Upper lobe of left lung (tissue), 6 donors: ENCODE measurements around the gene DYDC2. TPM values are rescaled to one million over a fixed set of nuclear protein-coding genes. Genes with fewer than 3 reads are reported as not detected.

ENCODE experiments used
- ATAC-seq, 2 donors: fragments of 200-7000 bp; cut with Tn5 transposase; one replicate each; pipeline ENCODE4 v1.9.1; 2022; ENCODE audit warnings: mild to moderate bottlenecking in 2 of 2, moderate library complexity in 2 of 2; ENCODE audit not compliant: low FRiP score in 2 of 2
- DNase-seq, 2 donors: peaks; one replicate each; pipeline ENCODE4 v3.0.0-alpha.2; 2019 to 2020
- H3K27ac ChIP-seq, 4 donors: fragments of 200-600 bp; sonication (generic); one replicate each; pipeline ENCODE4 v1.5.1; 2016 to 2019
- H3K27me3 ChIP-seq, 4 donors: fragments of 200-600 bp; sonication (generic); one replicate each; pipeline ENCODE4 v1.5.1; 2017 to 2019
- H3K36me3 ChIP-seq, 4 donors: fragments of 200-600 bp; sonication (generic); one replicate each; pipeline ENCODE4 v1.5.1; 2016 to 2019
- H3K4me1 ChIP-seq, 4 donors: fragments of 200-600 bp; sonication (generic); one replicate each; pipeline ENCODE4 v1.5.1; 2018 to 2019
- H3K4me3 ChIP-seq, 4 donors: fragments of 200-600 bp; sonication (generic); one replicate each; pipeline ENCODE4 v1.5.1; 2017 to 2019; ENCODE audit warnings: mild to moderate bottlenecking in 2 of 4, moderate library complexity in 1 of 4
- H3K9me3 ChIP-seq, 4 donors: fragments of 200-600 bp; sonication (generic); one replicate each; pipeline ENCODE4 v1.5.1; 2018 to 2019
- CTCF ChIP-seq, 6 experiments: fragments of 450-650 bp in 4 of 6; fragments of 200-600 bp in 2 of 6; sonication (generic) in 2 of 6; IDR thresholded peaks; one replicate each; pipeline ENCODE4 v1.5.1; 2016 to 2019; ENCODE audit warnings: antibody characterized with exemption in 6 of 6
- EP300 ChIP-seq, 4 donors: sonication (generic); formaldehyde crosslinking; IDR thresholded peaks; one replicate each; pipeline ENCODE4 v1.5.1; 2017; ENCODE audit warnings: antibody characterized with exemption in 4 of 4, control low read depth in 2 of 4
- POLR2A ChIP-seq, 4 donors: fragments of 450-650 bp; IDR thresholded peaks; one replicate each; pipeline ENCODE4 v1.5.1; 2016 to 2017; ENCODE audit warnings: antibody characterized with exemption in 4 of 4, mild to moderate bottlenecking in 2 of 4
- POLR2AphosphoS5 ChIP-seq, 2 donors: sonication (generic); formaldehyde crosslinking; IDR thresholded peaks; one replicate each; pipeline ENCODE4 v1.5.1; 2017; ENCODE audit warnings: antibody characterized with exemption in 2 of 2
- WGBS, 2 donors: methylation state at CpG; one replicate each; pipeline ENCODE4 v1.1.5; 2017 to 2018; 5-methylcytosine and 5-hydroxymethylcytosine counted together
- total RNA-seq, 6 donors: library from RNA; depleted of rRNA in 4 of 6; stranded (reverse); fragments of >200 nt in 4 of 6; gene quantifications; one replicate each; pipeline versions ENCODE4 v1.1.0 to v1.2.1, GENCODE V29; 2016 to 2021
- donor health status: DM: no; HTN: no; CAD: no; lungs with moderate emphysema.
- donor health status: DM: no; HTN: yes; CAD: no; lungs with severe emphysema.

The DYDC2 gene
- total RNA-seq, 6 donors from 2014 or later = 1.9 to 13.7 (median 3.6) TPM; not detected in 2

DNA sequence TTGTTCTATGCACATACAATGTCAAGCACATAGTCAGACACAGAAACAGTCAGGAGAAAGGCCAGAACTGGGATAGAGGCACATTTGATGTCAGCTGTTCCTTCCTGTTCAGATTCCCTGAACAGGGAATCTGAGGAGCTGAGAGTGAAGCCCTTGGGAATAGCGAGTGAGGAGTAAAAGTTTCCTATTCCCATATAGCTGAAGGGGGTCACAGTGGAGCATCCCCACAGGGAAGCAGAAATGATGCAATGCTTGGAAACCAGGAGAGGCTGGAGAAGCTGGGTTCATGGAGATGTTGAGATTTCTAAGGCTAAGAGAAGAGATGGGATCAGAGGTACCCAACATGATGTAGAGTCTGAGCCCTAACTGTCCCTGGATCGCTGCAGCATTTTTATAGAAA, 40.4 kb downstream of the DYDC2 start:
- Histone ChIP-seq H3K36me3 (no peaks in the 10 kb centered on the region), H3K4me1 (peaks cover 0 to 3% (median 0%) of the 10 kb centered on the region in 4 donors), H3K9me3 (no peaks in the 10 kb centered on the region), H3K4me3 (no peak overlapping the region), H3K27ac (no peak overlapping the region), H3K27me3 (no peaks in the 10 kb centered on the region)
- no peak for DNase-seq
- ATAC-seq = no peak
- WGBS, 2 donors = 81 to 93% methylated on average over 2 of the region's 2 CpGs
- TF ChIP-seq CTCF (IDR thresholded peaks at IDR 0.05) = no peak
- no peak for TF ChIP-seq EP300 (IDR thresholded peaks at IDR 0.05)

DNA sequence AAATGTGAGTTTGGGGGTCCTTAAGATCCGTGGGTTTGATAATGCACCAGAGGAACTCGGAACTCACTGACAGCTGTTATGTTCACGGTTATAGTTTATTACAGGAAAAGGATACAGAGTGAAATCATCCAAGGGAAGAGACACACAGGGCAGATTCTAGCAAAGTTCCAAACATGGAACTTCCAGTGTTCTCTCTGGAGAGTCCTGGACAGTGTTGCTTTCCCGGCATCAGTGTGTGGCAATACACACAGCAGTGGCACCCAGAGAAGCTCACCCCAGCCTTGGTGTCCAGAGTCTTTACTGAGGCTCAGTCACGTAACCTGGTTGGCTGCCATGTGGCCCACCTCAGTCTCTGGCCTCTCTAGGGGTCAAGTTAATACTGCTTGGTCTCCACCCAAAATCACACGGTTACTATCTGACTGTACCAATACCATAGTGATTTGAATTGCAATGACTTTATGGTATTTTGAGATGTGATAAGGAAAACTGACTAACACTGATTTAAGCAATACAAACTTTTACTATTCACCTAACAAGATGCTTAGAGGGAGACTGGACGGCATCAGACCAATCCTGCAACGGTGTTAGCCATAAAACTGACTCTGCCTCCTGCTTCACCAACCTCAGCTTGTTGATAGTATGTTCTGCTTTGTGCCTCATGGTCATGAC, 43.7 kb downstream of the DYDC2 start:
- WGBS, 2 donors = 72% methylated on average over 8 of the region's 8 CpGs
- Histone ChIP-seq H3K4me3 (no peak overlapping the region), H3K27ac (no peak overlapping the region)

DNA sequence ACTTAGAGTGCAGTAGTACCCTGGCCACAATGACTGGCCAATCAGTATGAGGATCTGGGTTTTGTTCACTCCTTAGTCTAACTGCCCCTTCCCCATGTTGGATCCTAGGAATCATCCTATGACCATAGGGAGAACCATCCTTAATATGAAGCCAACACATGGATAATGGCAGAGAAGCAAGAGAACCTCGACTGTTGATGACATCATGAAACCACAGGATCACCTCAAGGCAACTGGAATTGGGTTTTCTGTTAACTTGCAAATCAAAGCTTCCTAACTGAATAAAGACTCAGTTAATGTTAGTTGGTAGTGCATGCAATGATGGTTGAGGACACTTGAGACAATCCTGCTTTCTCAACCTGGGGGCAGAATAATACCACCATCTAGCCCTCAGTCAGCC, 48.5 kb downstream of the DYDC2 start:
- TF ChIP-seq EP300 (IDR thresholded peaks at IDR 0.05) = no peak
- H3K4me3 ChIP-seq = no peak overlapping the region
- no peaks in the 10 kb centered on the region for H3K9me3 ChIP-seq
- no peaks in the 10 kb centered on the region for H3K36me3 ChIP-seq
- H3K4me1 ChIP-seq = peaks cover 10 to 23% (median 15%) of the 10 kb centered on the region in 4 donors
- 88% methylated on average over 1 of the region's 1 CpG for WGBS, 2 donors
- no peak for DNase-seq
- no peaks in the 10 kb centered on the region for H3K27me3 ChIP-seq
- ATAC-seq = no peak
- H3K27ac ChIP-seq = no peak overlapping the region

More for the DNA sequence above, 43.7 kb downstream of the DYDC2 start:
- no peak for ATAC-seq
- no peaks in the 10 kb centered on the region for H3K4me1 ChIP-seq
- TF ChIP-seq POLR2AphosphoS5 (IDR thresholded peaks at IDR 0.05) = no peak
- TF ChIP-seq POLR2A (IDR thresholded peaks at IDR 0.05) = no peak
- no peak for TF ChIP-seq EP300 (IDR thresholded peaks at IDR 0.05)
- no peak for DNase-seq
- H3K36me3 ChIP-seq = no peaks in the 10 kb centered on the region
- no peaks in the 10 kb centered on the region for H3K9me3 ChIP-seq
- no peaks in the 10 kb centered on the region for H3K27me3 ChIP-seq

- TF ChIP-seq EP300 (IDR thresholded peaks at IDR 0.05) = no peak
- no peak for TF ChIP-seq POLR2AphosphoS5 (IDR thresholded peaks at IDR 0.05)
- no peak for TF ChIP-seq CTCF (IDR thresholded peaks at IDR 0.05)
- no peak for TF ChIP-seq POLR2A (IDR thresholded peaks at IDR 0.05)
- Histone ChIP-seq H3K27me3 (no peaks in the 10 kb centered on the region), H3K27ac (no peak overlapping the region), H3K9me3 (no peaks in the 10 kb centered on the region), H3K4me1 (peaks cover 10 to 23% (median 15%) of the 10 kb centered on the region in 4 donors), H3K36me3 (no peaks in the 10 kb centered on the region), H3K4me3 (no peak overlapping the region)
- DNase-seq = no peak
- ATAC-seq = no peak
- WGBS, 2 donors = 84 to 92% methylated on average over 4 of the region's 4 CpGs
Observed at GRCh38 chr10:80405626-80406025, 49.0 kb downstream of the DYDC2 start.

DNA sequence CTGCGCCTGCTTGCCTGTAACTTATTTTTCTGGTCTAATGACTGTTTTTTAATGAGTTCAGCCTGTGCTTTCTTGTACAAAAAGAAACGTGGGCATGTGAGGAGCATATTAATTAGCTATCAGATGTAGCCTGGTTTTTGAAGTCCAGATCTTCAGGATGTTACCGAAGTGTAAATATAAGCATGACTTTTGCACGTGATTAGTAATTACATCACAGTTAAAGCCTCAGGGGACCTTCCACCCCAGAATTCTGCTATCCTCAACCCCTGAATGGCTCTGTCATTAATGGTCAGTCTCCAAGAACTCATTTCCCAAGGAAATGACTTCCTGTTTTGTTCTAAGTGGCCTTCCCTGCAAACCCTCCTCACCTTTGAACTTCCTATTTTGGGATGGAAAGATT, 49.6 kb downstream of the DYDC2 start:
- no peaks in the 10 kb centered on the region for H3K9me3 ChIP-seq
- ATAC-seq = no peak
- H3K27ac ChIP-seq = no peak overlapping the region
- no peak for DNase-seq
- TF ChIP-seq CTCF (IDR thresholded peaks at IDR 0.05) = no peak
- no peak for TF ChIP-seq EP300 (IDR thresholded peaks at IDR 0.05)
- no peak for TF ChIP-seq POLR2AphosphoS5 (IDR thresholded peaks at IDR 0.05)
- TF ChIP-seq POLR2A (IDR thresholded peaks at IDR 0.05) = no peak
- no peaks in the 10 kb centered on the region for H3K36me3 ChIP-seq
- WGBS, 2 donors = 69 to 71% methylated on average over 4 of the region's 4 CpGs
- H3K27me3 ChIP-seq = no peaks in the 10 kb centered on the region
- H3K4me1 ChIP-seq = peaks cover 10 to 23% (median 15%) of the 10 kb centered on the region in 4 donors
- H3K4me3 ChIP-seq = no peak overlapping the region

DNA sequence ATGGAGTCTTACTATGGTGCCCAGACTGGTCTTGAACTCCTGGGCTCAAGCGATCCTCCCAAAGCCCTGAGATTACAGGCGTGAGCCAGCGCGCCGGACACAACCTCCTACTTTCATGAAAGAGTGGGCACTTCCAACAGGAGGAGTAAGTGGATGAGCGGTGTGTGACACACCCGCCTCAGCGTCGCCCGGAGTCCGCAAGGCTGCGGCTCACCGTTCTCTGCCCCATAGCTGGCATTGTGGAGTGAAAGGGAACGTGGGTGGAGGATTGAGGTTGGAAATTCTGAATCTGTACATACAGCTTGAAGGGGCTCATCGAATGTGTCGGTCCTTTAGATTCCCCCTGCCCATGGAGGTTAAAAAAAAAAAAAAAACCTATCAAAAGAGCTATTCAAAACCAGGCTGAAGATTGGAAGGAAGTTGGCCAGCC, 51.2 kb downstream of the DYDC2 start:
- TF ChIP-seq POLR2AphosphoS5 (IDR thresholded peaks at IDR 0.05) (no peak), POLR2A (IDR thresholded peaks at IDR 0.05) (no peak), CTCF (IDR thresholded peaks at IDR 0.05) (no peak), EP300 (IDR thresholded peaks at IDR 0.05) (no peak)
- DNase-seq (peak; percentile 57 to 76), ATAC-seq (peak; percentile 61 to 65)
- Histone ChIP-seq H3K27me3 (no peaks in the 10 kb centered on the region), H3K36me3 (no peaks in the 10 kb centered on the region), H3K4me3 (peak overlapping the region; percentile 29 to 87 (median 77)), H3K4me1 (peaks cover 10 to 23% (median 15%) of the 10 kb centered on the region in 4 donors), H3K27ac (peak overlapping the region; percentile 19 to 84 (median 46)), H3K9me3 (no peaks in the 10 kb centered on the region)
- WGBS, 2 donors = 14 to 20% methylated on average over 13 to 16 of the region's 16 CpGs
